PFSK-1 (cell line): ENCODE measurements around the gene SLC1A2.

Experiments
- POLR2AphosphoS5 ChIP-seq: IDR thresholded peaks from 2 replicates; pipeline ENCODE4 v1.6.1; 2012; ENCODE audit warnings: low read depth, mild to moderate bottlenecking, control low read depth, low read length, moderate library complexity
- SIN3A ChIP-seq: IDR thresholded peaks from 2 replicates; pipeline ENCODE4 v1.6.1; 2012; ENCODE audit warnings: mild to moderate bottlenecking, low read length, moderate library complexity, borderline replicate concordance; ENCODE audit not compliant: insufficient read depth
- TAF1 ChIP-seq: IDR thresholded peaks from 2 replicates; pipeline ENCODE4 v1.6.1; 2012; ENCODE audit warnings: low read length, control low read depth, borderline replicate concordance; ENCODE audit not compliant: insufficient read depth

- TF ChIP-seq POLR2AphosphoS5 (no peak), TAF1 (no peak), SIN3A (no peak)
Observed at GRCh38 chr11:35459489-35459888, 40.1 kb upstream of the SLC1A2 start.
